ENCODE measurements around the gene SPRING1.
"Not testable (repeated sequence)": the region's sequence is repeated elsewhere in the genome, so short reads cannot be mapped to it uniquely, and the experiment has no call there.

Gene SPRING1

GRCh38 chr12:116766285-116766684, 28.4 kb upstream of the SPRING1 start:
- Histone ChIP-seq H3K27me3 (ENCODE audit: control insufficient read depth, insufficient read depth, low read length, poor library complexity, severe bottlenecking) (no peaks in the 10 kb centered on the region), H3K4me3 (ENCODE audit: insufficient read depth, low read depth, low read length) (no peak overlapping the region), H3K9me3 (ENCODE audit: control insufficient read depth, low read length) (no peaks in the 10 kb centered on the region), H3K36me3 (ENCODE audit: control insufficient read depth, insufficient read depth, low read length) (peaks cover 14% of the 10 kb centered on the region), H3K27ac (ENCODE audit: insufficient read depth, low read depth, low read length, poor library complexity, severe bottlenecking) (no peak overlapping the region), H3K4me1 (ENCODE audit: control insufficient read depth, insufficient read depth, low read length) (no peaks in the 10 kb centered on the region)
- WGBS, 2 experiments = 93 to 95% methylated on average over 3 of the region's 3 CpGs

DNA sequence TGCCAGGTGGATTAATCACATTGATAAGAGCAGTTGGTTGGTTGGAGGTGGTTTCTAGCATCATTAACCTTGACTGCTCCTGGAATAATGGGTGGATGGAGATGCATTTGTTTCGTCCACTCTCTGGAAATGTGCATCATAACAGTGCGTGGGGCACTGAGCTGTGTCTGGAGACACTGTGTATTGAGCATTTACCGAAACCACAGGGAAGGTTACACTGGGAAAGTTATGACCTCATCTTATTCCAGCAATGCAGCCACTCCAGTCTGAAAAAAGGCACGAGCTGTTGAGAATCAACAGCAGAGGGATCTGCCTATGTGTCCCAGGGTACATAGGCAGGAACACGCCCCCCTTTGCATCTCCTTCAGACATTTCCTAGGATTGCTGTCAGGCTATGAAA, 27.4 kb upstream of the SPRING1 start:
- 93 to 95% methylated on average over 5 of the region's 5 CpGs for WGBS, 2 experiments
- H3K9me3 ChIP-seq (ENCODE audit: control insufficient read depth, low read length) = no peaks in the 10 kb centered on the region
- peaks cover 10% of the 10 kb centered on the region for H3K36me3 ChIP-seq (ENCODE audit: control insufficient read depth, insufficient read depth, low read length)
- no peak overlapping the region for H3K27ac ChIP-seq (ENCODE audit: insufficient read depth, low read depth, low read length, poor library complexity, severe bottlenecking)
- H3K4me3 ChIP-seq (ENCODE audit: insufficient read depth, low read depth, low read length) = no peak overlapping the region
- no peaks in the 10 kb centered on the region for H3K4me1 ChIP-seq (ENCODE audit: control insufficient read depth, insufficient read depth, low read length)
- H3K27me3 ChIP-seq (ENCODE audit: control insufficient read depth, insufficient read depth, low read length, poor library complexity, severe bottlenecking) = no peaks in the 10 kb centered on the region

GRCh38 chr12:116761499-116761898, 23.6 kb upstream of the SPRING1 start:
- H3K27ac ChIP-seq (ENCODE audit: insufficient read depth, low read depth, low read length, poor library complexity, severe bottlenecking) = no peak overlapping the region
- no peak overlapping the region for H3K4me3 ChIP-seq (ENCODE audit: insufficient read depth, low read depth, low read length)
- no peaks in the 10 kb centered on the region for H3K27me3 ChIP-seq (ENCODE audit: control insufficient read depth, insufficient read depth, low read length, poor library complexity, severe bottlenecking)
- WGBS, 2 experiments = 91 to 94% methylated on average over 4 of the region's 4 CpGs
- H3K36me3 ChIP-seq (ENCODE audit: control insufficient read depth, insufficient read depth, low read length) = peaks cover 4% of the 10 kb centered on the region
- no peaks in the 10 kb centered on the region for H3K4me1 ChIP-seq (ENCODE audit: control insufficient read depth, insufficient read depth, low read length)
- H3K9me3 ChIP-seq (ENCODE audit: control insufficient read depth, low read length) = no peaks in the 10 kb centered on the region

DNA sequence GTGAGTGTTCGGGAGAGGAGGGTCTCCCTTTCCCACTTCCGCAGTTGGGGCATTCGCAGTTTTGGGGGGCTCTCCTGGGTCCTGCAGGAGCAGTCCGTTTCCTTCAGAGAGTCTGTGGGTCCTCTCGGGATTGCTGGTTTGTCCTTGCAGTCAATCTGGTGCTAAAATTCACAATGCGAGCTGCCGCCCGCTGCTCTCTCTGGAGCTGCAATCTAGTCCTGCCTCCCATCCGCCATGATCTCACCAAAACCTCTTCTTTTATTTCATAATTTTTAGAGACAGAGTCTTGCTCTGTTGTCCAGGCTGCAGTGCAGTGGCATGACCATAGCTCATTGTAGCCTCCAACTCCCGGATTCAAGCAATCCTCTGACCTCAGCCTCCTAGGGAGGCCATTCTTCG, 22.8 kb upstream of the SPRING1 start:
- Histone ChIP-seq H3K27me3 (ENCODE audit: control insufficient read depth, insufficient read depth, low read length, poor library complexity, severe bottlenecking) (no peaks in the 10 kb centered on the region), H3K4me1 (ENCODE audit: control insufficient read depth, insufficient read depth, low read length) (no peaks in the 10 kb centered on the region), H3K9me3 (ENCODE audit: control insufficient read depth, low read length) (no peaks in the 10 kb centered on the region), H3K4me3 (ENCODE audit: insufficient read depth, low read depth, low read length) (no peak overlapping the region), H3K36me3 (ENCODE audit: control insufficient read depth, insufficient read depth, low read length) (peaks cover 3% of the 10 kb centered on the region), H3K27ac (ENCODE audit: insufficient read depth, low read depth, low read length, poor library complexity, severe bottlenecking) (no peak overlapping the region)
- 92 to 95% methylated on average over 11 of the region's 11 CpGs for WGBS, 2 experiments

- Histone ChIP-seq H3K27me3 (ENCODE audit: control insufficient read depth, insufficient read depth, low read length, poor library complexity, severe bottlenecking) (no peaks in the 10 kb centered on the region), H3K9me3 (ENCODE audit: control insufficient read depth, low read length) (no peaks in the 10 kb centered on the region), H3K36me3 (ENCODE audit: control insufficient read depth, insufficient read depth, low read length) (no peaks in the 10 kb centered on the region), H3K4me3 (ENCODE audit: insufficient read depth, low read depth, low read length) (no peak overlapping the region), H3K27ac (ENCODE audit: insufficient read depth, low read depth, low read length, poor library complexity, severe bottlenecking) (no peak overlapping the region), H3K4me1 (ENCODE audit: control insufficient read depth, insufficient read depth, low read length) (no peaks in the 10 kb centered on the region)
- WGBS, 2 experiments = 89 to 93% methylated on average over 22 of the region's 22 CpGs
These were observed 22.1 kb upstream of the SPRING1 start for GRCh38 chr12:116759783-116760621.

DNA sequence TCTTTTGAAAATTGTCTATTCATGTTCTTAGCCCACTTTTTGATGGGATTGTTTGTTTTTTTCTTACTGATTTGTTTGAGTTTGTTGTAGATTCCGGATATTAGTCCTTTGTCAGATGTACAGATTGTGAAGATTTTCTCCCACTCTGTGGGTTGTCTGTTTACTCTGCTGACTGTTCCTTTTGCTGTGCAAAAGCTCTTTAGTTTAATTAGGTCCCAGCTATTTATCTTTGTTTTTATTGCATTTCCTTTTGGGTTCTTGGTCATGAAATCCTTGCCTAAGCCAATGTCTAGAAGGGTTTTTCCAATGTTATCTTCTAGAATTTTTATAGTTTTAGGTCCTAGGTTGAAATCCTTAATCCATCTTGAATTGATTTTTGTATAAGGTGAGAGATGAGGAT, 16.9 kb upstream of the SPRING1 start:
- H3K27ac ChIP-seq (ENCODE audit: insufficient read depth, low read depth, low read length, poor library complexity, severe bottlenecking); H3K9me3 ChIP-seq (ENCODE audit: control insufficient read depth, low read length); H3K4me1 ChIP-seq (ENCODE audit: control insufficient read depth, insufficient read depth, low read length); H3K36me3 ChIP-seq (ENCODE audit: control insufficient read depth, insufficient read depth, low read length); H3K4me3 ChIP-seq (ENCODE audit: insufficient read depth, low read depth, low read length); H3K27me3 ChIP-seq (ENCODE audit: control insufficient read depth, insufficient read depth, low read length, poor library complexity, severe bottlenecking): not testable (repeated sequence)
- no CpG with 5 or more reads among the region's 1 CpG for WGBS, 2 experiments

DNA sequence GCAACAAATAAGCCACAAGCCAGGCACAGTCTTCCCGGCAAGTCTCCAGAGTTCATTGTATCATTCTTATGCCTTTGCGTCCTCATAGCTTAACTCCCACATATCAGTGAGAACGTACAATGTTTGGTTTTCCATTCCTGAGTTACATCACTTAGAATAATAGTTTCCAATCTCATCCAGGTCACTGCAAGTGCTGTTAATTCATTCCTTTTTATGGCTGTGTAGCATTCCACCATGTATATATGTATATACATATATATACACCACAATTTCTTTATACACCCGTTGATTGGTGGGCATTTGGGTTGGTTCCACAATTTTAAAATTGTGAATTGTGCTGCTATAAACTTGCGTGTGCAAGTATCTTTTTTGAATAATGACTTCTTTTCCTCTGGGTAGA, 16.2 kb upstream of the SPRING1 start:
- not testable (repeated sequence) for H3K4me3 ChIP-seq (ENCODE audit: insufficient read depth, low read depth, low read length); H3K27ac ChIP-seq (ENCODE audit: insufficient read depth, low read depth, low read length, poor library complexity, severe bottlenecking); H3K9me3 ChIP-seq (ENCODE audit: control insufficient read depth, low read length); H3K4me1 ChIP-seq (ENCODE audit: control insufficient read depth, insufficient read depth, low read length); H3K36me3 ChIP-seq (ENCODE audit: control insufficient read depth, insufficient read depth, low read length); H3K27me3 ChIP-seq (ENCODE audit: control insufficient read depth, insufficient read depth, low read length, poor library complexity, severe bottlenecking)
- 83 to 94% methylated on average over 5 of the region's 5 CpGs for WGBS, 2 experiments

DNA sequence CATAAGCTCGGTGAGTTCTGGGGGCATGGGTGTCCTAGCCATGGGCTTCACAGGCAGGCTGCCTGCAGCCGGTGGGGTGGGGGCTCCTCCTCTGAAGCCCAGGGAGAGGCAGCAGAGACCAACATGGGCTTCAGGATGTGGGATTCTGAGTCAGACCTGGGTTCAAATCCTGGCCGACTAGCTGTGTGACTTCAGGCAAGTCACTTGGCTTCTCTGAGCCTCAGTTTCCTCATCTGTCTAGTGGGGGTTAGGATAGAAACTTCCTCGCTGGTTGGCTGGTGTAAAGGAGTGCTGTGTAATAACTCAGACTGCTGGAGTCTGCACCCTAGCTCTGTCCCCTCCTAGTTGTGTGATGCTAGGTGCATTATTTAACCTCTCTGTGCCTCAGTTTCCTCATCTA, 12.4 kb upstream of the SPRING1 start:
- Histone ChIP-seq H3K9me3 (ENCODE audit: control insufficient read depth, low read length) (no peaks in the 10 kb centered on the region), H3K4me3 (ENCODE audit: insufficient read depth, low read depth, low read length) (no peak overlapping the region), H3K4me1 (ENCODE audit: control insufficient read depth, insufficient read depth, low read length) (no peaks in the 10 kb centered on the region), H3K27me3 (ENCODE audit: control insufficient read depth, insufficient read depth, low read length, poor library complexity, severe bottlenecking) (no peaks in the 10 kb centered on the region), H3K27ac (ENCODE audit: insufficient read depth, low read depth, low read length, poor library complexity, severe bottlenecking) (no peak overlapping the region), H3K36me3 (ENCODE audit: control insufficient read depth, insufficient read depth, low read length) (peaks cover 9% of the 10 kb centered on the region)
- WGBS, 2 experiments = 94 to 98% methylated on average over 4 of the region's 4 CpGs

DNA sequence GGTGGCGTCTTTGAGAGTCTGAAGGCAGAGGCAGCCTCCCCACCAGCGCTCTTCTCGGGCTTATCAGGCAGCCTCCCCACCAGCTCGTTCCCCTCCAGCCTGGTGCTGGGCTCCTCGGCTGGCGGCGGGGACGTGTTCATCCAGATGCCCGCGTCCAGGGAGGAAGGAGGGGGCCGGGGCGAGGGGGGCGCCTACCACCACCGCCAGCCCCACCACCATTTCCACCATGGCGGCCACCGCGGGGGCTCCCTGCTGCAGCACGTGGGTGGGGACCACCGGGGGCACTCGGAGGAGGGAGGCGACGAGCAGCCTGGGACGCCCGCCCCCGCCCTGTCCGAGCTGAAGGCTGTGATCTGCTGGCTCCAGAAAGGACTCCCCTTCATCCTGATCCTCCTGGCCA, 12.0 kb upstream of the SPRING1 start:
- no peaks in the 10 kb centered on the region for H3K9me3 ChIP-seq (ENCODE audit: control insufficient read depth, low read length)
- no peak overlapping the region for H3K27ac ChIP-seq (ENCODE audit: insufficient read depth, low read depth, low read length, poor library complexity, severe bottlenecking)
- H3K27me3 ChIP-seq (ENCODE audit: control insufficient read depth, insufficient read depth, low read length, poor library complexity, severe bottlenecking) = no peaks in the 10 kb centered on the region
- WGBS, 2 experiments = 94 to 96% methylated on average over 26 of the region's 26 CpGs
- H3K36me3 ChIP-seq (ENCODE audit: control insufficient read depth, insufficient read depth, low read length) = peaks cover 9% of the 10 kb centered on the region
- H3K4me1 ChIP-seq (ENCODE audit: control insufficient read depth, insufficient read depth, low read length) = no peaks in the 10 kb centered on the region
- no peak overlapping the region for H3K4me3 ChIP-seq (ENCODE audit: insufficient read depth, low read depth, low read length)

GRCh38 chr12:116745554-116745953, 7.7 kb upstream of the SPRING1 start:
- WGBS, 2 experiments = 89 to 95% methylated on average over 4 of the region's 4 CpGs
- no peak overlapping the region for H3K27ac ChIP-seq (ENCODE audit: insufficient read depth, low read depth, low read length, poor library complexity, severe bottlenecking)
- no peak overlapping the region for H3K4me3 ChIP-seq (ENCODE audit: insufficient read depth, low read depth, low read length)
- H3K4me1 ChIP-seq (ENCODE audit: control insufficient read depth, insufficient read depth, low read length) = no peaks in the 10 kb centered on the region
- H3K27me3 ChIP-seq (ENCODE audit: control insufficient read depth, insufficient read depth, low read length, poor library complexity, severe bottlenecking) = no peaks in the 10 kb centered on the region
- no peaks in the 10 kb centered on the region for H3K9me3 ChIP-seq (ENCODE audit: control insufficient read depth, low read length)
- H3K36me3 ChIP-seq (ENCODE audit: control insufficient read depth, insufficient read depth, low read length) = peaks cover 4% of the 10 kb centered on the region

Measured in ectodermal cell (in vitro differentiated cells).